Suprapubic skin (tissue), 4 donors: ENCODE data around the gene GSDME. TPM values are rescaled to one million over a fixed set of nuclear protein-coding genes. Genes with fewer than 3 reads are reported as not detected.

Experiments
- DNase-seq, 2 donors: peaks; one replicate each; pipeline ENCODE4 v3.0.0-alpha.2; 2019; ENCODE audit warnings: low spot score in 2 of 2
- H3K27ac ChIP-seq: fragments of 200-600 bp; sonication (generic); one replicate; pipeline ENCODE4 v1.5.1; 2019
- H3K27me3 ChIP-seq: fragments of 200-600 bp; sonication (generic); one replicate; pipeline ENCODE4 v1.5.1; 2019
- H3K36me3 ChIP-seq: fragments of 200-600 bp; sonication (generic); one replicate; pipeline ENCODE4 v1.5.1; 2019
- H3K4me1 ChIP-seq: fragments of 200-600 bp; sonication (generic); one replicate; pipeline ENCODE4 v1.5.1; 2019
- H3K4me3 ChIP-seq: fragments of 200-600 bp; sonication (generic); one replicate; pipeline ENCODE4 v1.5.1; 2019; ENCODE audit warnings: mild to moderate bottlenecking
- H3K9me3 ChIP-seq: fragments of 200-600 bp; sonication (generic); one replicate; pipeline ENCODE4 v1.5.1; 2019
- CTCF ChIP-seq, 2 donors: fragments of 200-600 bp in 1 of 2; fragments of 450-650 bp in 1 of 2; sonication (generic) in 1 of 2; IDR thresholded peaks; one replicate each; pipeline ENCODE4 v1.5.1; 2016 to 2019; ENCODE audit warnings: antibody characterized with exemption in 2 of 2, mild to moderate bottlenecking in 1 of 2, moderate library complexity in 1 of 2
- EP300 ChIP-seq: sonication (generic); formaldehyde crosslinking; IDR thresholded peaks from one replicate; pipeline ENCODE4 v1.6.1; 2017; ENCODE audit warnings: antibody characterized with exemption
- POLR2A ChIP-seq, 2 donors: fragments of 450-650 bp; IDR thresholded peaks; one replicate each; pipeline ENCODE4 v1.6.1; 2017; ENCODE audit warnings: antibody characterized with exemption in 2 of 2, mild to moderate bottlenecking in 2 of 2, moderate library complexity in 2 of 2
- POLR2AphosphoS5 ChIP-seq, 3 donors: sonication (generic); formaldehyde crosslinking; IDR thresholded peaks; one replicate each; pipeline ENCODE4 v1.6.1; 2017; ENCODE audit warnings: antibody characterized with exemption in 3 of 3
- WGBS: methylation state at CpG from one replicate; pipeline ENCODE4 v1.1.5; 2018; 5-methylcytosine and 5-hydroxymethylcytosine counted together
- total RNA-seq, 4 donors: library from RNA; depleted of rRNA; stranded (reverse); fragments of >200 nt; gene quantifications; one replicate each; pipeline ENCODE4 v1.1.0, GENCODE V29; 2016

GSDME gene
- total RNA-seq, 4 donors from 2014 or later, result 1.4 to 7.2 (median 2.5) TPM

GRCh38 chr7:24701261-24702235, 55.7 kb downstream of the GSDME start:
- no peak overlapping the region for H3K27ac ChIP-seq
- H3K4me1 ChIP-seq, result no peaks in the 10 kb centered on the region
- H3K9me3 ChIP-seq, result no peaks in the 10 kb centered on the region
- H3K4me3 ChIP-seq, result no peak overlapping the region
- no peaks in the 10 kb centered on the region for H3K27me3 ChIP-seq
- DNase-seq, result no peak
- WGBS, result 73% methylated on average over 4 of the region's 4 CpGs
- no peaks in the 10 kb centered on the region for H3K36me3 ChIP-seq
- TF ChIP-seq POLR2AphosphoS5 (IDR thresholded peaks at IDR 0.05) (no peak), EP300 (no peak), CTCF (IDR thresholded peaks at IDR 0.05) (no peak), POLR2A (IDR thresholded peaks at IDR 0.05) (no peak)

DNA sequence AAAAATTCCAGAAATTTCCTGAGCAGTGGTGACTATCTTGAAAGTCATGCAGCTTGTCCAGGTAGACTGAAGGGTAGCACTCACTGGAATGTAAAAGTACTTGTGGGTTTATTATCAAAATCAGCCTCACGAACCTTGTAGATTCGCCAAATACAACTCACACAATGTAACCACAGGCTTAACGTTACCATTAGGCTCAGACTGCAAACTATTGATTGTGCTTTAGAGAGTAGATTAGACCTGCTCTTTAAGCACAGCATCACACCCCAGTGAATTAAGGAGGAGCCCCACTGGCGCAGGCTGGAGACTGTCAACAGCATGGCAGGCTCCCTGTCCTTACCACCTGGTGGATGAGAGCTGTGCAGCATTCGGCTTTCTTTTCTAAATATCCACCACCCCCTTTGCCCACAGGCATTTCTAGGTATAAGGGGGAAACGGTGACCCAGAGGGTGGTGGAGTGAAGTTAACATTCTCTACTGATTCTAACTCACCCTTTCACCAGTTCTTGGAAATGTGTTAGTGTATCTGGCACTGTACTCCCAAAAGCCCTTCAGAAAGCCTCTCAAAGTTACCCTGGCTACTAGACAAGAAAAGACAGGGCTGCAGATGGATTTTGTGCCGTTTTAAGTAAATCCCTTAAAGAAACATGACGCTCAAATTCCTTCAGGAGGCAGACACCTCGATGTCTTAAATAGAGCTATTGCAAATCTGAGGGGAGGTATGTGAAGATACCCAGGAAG, 56.6 kb downstream of the GSDME start:
- H3K27me3 ChIP-seq, result no peaks in the 10 kb centered on the region
- TF ChIP-seq POLR2A (IDR thresholded peaks at IDR 0.05), result no peak
- DNase-seq, result no peak
- H3K9me3 ChIP-seq, result no peaks in the 10 kb centered on the region
- no peak overlapping the region for H3K4me3 ChIP-seq
- H3K36me3 ChIP-seq, result no peaks in the 10 kb centered on the region
- H3K4me1 ChIP-seq, result no peaks in the 10 kb centered on the region
- H3K27ac ChIP-seq, result no peak overlapping the region
- 64% methylated on average over 9 of the region's 9 CpGs for WGBS

GRCh38 chr7:24698531-24699266, 58.6 kb downstream of the GSDME start:
- Histone ChIP-seq H3K27me3 (no peaks in the 10 kb centered on the region), H3K4me1 (no peaks in the 10 kb centered on the region), H3K4me3 (no peak overlapping the region), H3K9me3 (no peaks in the 10 kb centered on the region), H3K27ac (no peak overlapping the region), H3K36me3 (no peaks in the 10 kb centered on the region)
- 84% methylated on average over 7 of the region's 7 CpGs for WGBS
- TF ChIP-seq POLR2A (IDR thresholded peaks at IDR 0.05) (no peak), EP300 (no peak), POLR2AphosphoS5 (IDR thresholded peaks at IDR 0.05) (no peak), CTCF (IDR thresholded peaks at IDR 0.05) (no peak)
- DNase-seq, result no peak

DNA sequence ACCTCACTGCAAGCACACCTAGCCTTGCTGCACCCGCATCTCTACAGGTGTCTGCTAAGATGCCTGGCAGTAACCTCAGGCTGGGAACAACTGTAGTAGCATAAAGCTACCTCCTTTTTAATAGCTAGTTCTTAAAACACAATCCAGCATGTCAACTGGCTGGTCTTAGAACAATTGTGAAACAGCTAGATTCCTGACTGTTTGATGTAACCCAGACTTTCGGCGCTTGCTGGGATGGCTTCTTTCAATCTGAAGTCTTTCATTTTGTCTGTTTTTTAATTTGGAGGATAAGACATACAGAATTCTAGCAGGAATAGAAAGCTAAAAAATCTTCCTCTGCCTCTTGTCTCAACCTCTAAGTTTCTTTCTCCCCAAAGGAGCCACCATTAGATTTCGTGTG, 59.8 kb downstream of the GSDME start:
- no peaks in the 10 kb centered on the region for H3K9me3 ChIP-seq
- no peaks in the 10 kb centered on the region for H3K27me3 ChIP-seq
- H3K36me3 ChIP-seq, result no peaks in the 10 kb centered on the region
- WGBS, result 95% methylated on average over 4 of the region's 4 CpGs
- H3K27ac ChIP-seq, result no peak overlapping the region
- H3K4me3 ChIP-seq, result no peak overlapping the region
- no peak for DNase-seq
- no peaks in the 10 kb centered on the region for H3K4me1 ChIP-seq
- no peak for TF ChIP-seq POLR2AphosphoS5 (IDR thresholded peaks at IDR 0.05)
- TF ChIP-seq EP300, result no peak
- no peak for TF ChIP-seq POLR2A (IDR thresholded peaks at IDR 0.05)
- TF ChIP-seq CTCF (IDR thresholded peaks at IDR 0.05), result no peak

- Histone ChIP-seq H3K9me3 (no peaks in the 10 kb centered on the region), H3K36me3 (no peaks in the 10 kb centered on the region), H3K27me3 (no peaks in the 10 kb centered on the region), H3K4me1 (no peaks in the 10 kb centered on the region), H3K27ac (no peak overlapping the region), H3K4me3 (no peak overlapping the region)
- no peak for TF ChIP-seq CTCF (IDR thresholded peaks at IDR 0.05)
- TF ChIP-seq POLR2A (IDR thresholded peaks at IDR 0.05), result no peak
- no peak for TF ChIP-seq POLR2AphosphoS5 (IDR thresholded peaks at IDR 0.05)
- no peak for TF ChIP-seq EP300
- no peak for DNase-seq
- 83% methylated on average over 2 of the region's 2 CpGs for WGBS
Observed at GRCh38 chr7:24692592-24692991, 64.7 kb downstream of the GSDME start.
